GM12878 (cell line): Measurements from ENCODE around the gene SMG9. TPM values are rescaled to one million over a fixed set of nuclear protein-coding genes. Genes with fewer than 3 reads are reported as not detected.

ENCODE experiments used
- ATAC-seq: fragments of 200-7000 bp; cut with Tn5 transposase; 3 replicates; pipeline ENCODE4 v1.9.1; 2020; ENCODE audit warnings: mild to moderate bottlenecking, moderate library complexity
- BruUV-seq: library from RNA; stranded (reverse); fragments of 400-500 nt; replicated peaks from 2 replicates; lab custom pipeline; 2021; lab: Mats Ljungman, UMichigan
- CTCF ChIA-PET: fragments of 300-600 bp; sonication (Branson Sonifier 250); formaldehyde crosslinking; extraction: SDS; loops from one replicate; lab custom pipeline; 2021; ENCODE audit warnings: inconsistent platforms; lab: Yijun Ruan, JAX
- POLR2A ChIA-PET: fragments of 350-600 bp; formaldehyde crosslinking; extraction: SDS; loops from one replicate; lab custom pipeline; 2021; ENCODE audit warnings: inconsistent platforms; lab: Charles Lee
- RAD21 ChIA-PET: fragments of 300-600 bp; sonication (Branson Sonifier 250); formaldehyde crosslinking; loops from one replicate; lab custom pipeline; 2023; ENCODE audit warnings: antibody characterized with exemption; ENCODE audit not compliant: unreplicated experiment; lab: Charles Lee
- SMC1A ChIA-PET: fragments of 300-600 bp; sonication (Branson Sonifier 250); formaldehyde crosslinking; loops from one replicate; lab custom pipeline; 2023; ENCODE audit not compliant: unreplicated experiment, uncharacterized antibody; lab: Charles Lee
- DNase-seq: peaks from one replicate; pipeline ENCODE4 v3.0.0-alpha.2; 2011; ENCODE audit warnings: low read depth, low spot score
- FAIRE-seq: peaks from 3 replicates; lab custom pipeline; 2011; peaks lifted over from hg19 to GRCh38; lab: Jason Lieb, UNC
- H2AFZ ChIP-seq: 2 replicates; pipeline ENCODE4 v1.6.0; 2011; ENCODE audit warnings: low read depth, low read length, control low read depth; ENCODE audit not compliant: control insufficient read depth
- H3K27ac ChIP-seq: 2 replicates; pipeline ENCODE4 v1.5.1; 2011; ENCODE audit warnings: control low read depth; ENCODE audit not compliant: control insufficient read depth, insufficient read depth
- H3K27me3 ChIP-seq, 2 experiments: replicated peaks in 1 of 2; 2 replicates each; pipeline versions ENCODE4 v1.6.0 to v1.6.1; 2011; ENCODE audit warnings: low read length in 1 of 2; ENCODE audit not compliant: control insufficient read depth in 2 of 2, insufficient read depth in 2 of 2
- H3K36me3 ChIP-seq, 2 experiments: 2 replicates each; pipeline ENCODE4 v1.5.1; 2011; ENCODE audit warnings: low read length in 1 of 2; ENCODE audit not compliant: control insufficient read depth in 2 of 2, insufficient read depth in 2 of 2
- H3K4me1 ChIP-seq: 2 replicates; pipeline ENCODE4 v1.6.1; 2011; ENCODE audit warnings: mild to moderate bottlenecking, low read length, moderate library complexity, mixed read lengths; ENCODE audit not compliant: control insufficient read depth, insufficient read depth
- H3K4me2 ChIP-seq: 2 replicates; pipeline ENCODE4 v1.6.0; 2011; ENCODE audit warnings: control low read depth; ENCODE audit not compliant: control insufficient read depth, insufficient read depth
- H3K4me3 ChIP-seq: fragments of 200-600 bp; sonication (generic); 2 replicates; pipeline ENCODE4 v1.5.1; 2016
- H3K79me2 ChIP-seq: 2 replicates; pipeline ENCODE4 v1.6.0; 2011; ENCODE audit warnings: low read length; ENCODE audit not compliant: control insufficient read depth, insufficient read depth
- H3K9ac ChIP-seq: 2 replicates; pipeline ENCODE4 v1.8.0; 2011; ENCODE audit warnings: low read length, control low read depth, mixed read lengths; ENCODE audit not compliant: control insufficient read depth, insufficient read depth
- H3K9me3 ChIP-seq: replicated peaks from 3 replicates; pipeline ENCODE4 v1.5.1; 2011; ENCODE audit warnings: mild to moderate bottlenecking, low read length; ENCODE audit not compliant: control insufficient read depth, insufficient read depth
- H4K20me1 ChIP-seq: 2 replicates; pipeline ENCODE4 v1.6.0; 2011; ENCODE audit not compliant: control insufficient read depth, insufficient read depth
- BHLHE40 ChIP-seq, 2 experiments: fragments of 450-650 bp in 1 of 2; IDR thresholded peaks; 2 replicates each; pipeline ENCODE4 v1.6.1; 2011 to 2017; ENCODE audit warnings: low read depth in 2 of 2, borderline replicate concordance in 1 of 2, improper control_type of control experiment in 1 of 2, low read length in 1 of 2, mild to moderate bottlenecking in 1 of 2
- BMI1 ChIP-seq: fragments of 450-650 bp; IDR thresholded peaks from 2 replicates; pipeline ENCODE4 v1.6.1; 2016; ENCODE audit warnings: mild to moderate bottlenecking, moderate library complexity, borderline replicate concordance
- E4F1 ChIP-seq: fragments of 450-650 bp; IDR thresholded peaks from 2 replicates; pipeline ENCODE4 v1.6.1; 2018; ENCODE audit warnings: borderline replicate concordance, mild to moderate bottlenecking; ENCODE audit not compliant: partially characterized antibody
- ELK1 ChIP-seq: IDR thresholded peaks from 2 replicates; pipeline ENCODE4 v1.6.1; 2012; ENCODE audit warnings: low read depth, low read length, improper control_type of control experiment
- EZH2 ChIP-seq: IDR thresholded peaks from 2 replicates; pipeline ENCODE4 v1.6.1; 2012; ENCODE audit warnings: low read depth, mild to moderate bottlenecking, control low read depth, inconsistent platforms, low read length, borderline replicate concordance; ENCODE audit not compliant: control insufficient read depth
- MLLT1 ChIP-seq: fragments of 450-650 bp; IDR thresholded peaks from 2 replicates; pipeline ENCODE4 v1.6.1; 2016; ENCODE audit warnings: mild to moderate bottlenecking
- NKRF ChIP-seq: fragments of 450-650 bp; conservative IDR thresholded peaks from 2 replicates; pipeline ENCODE4 v1.6.1; 2017; ENCODE audit warnings: mild to moderate bottlenecking, moderate library complexity
- POLR2AphosphoS5 ChIP-seq: IDR thresholded peaks from 2 replicates; pipeline ENCODE4 v1.6.1; 2011; ENCODE audit warnings: mild to moderate bottlenecking, low read length, inconsistent platforms
- RB1 ChIP-seq: fragments of 450-650 bp; formaldehyde crosslinking; IDR thresholded peaks from 2 replicates; pipeline ENCODE4 v1.6.1; 2017; ENCODE audit warnings: mild to moderate bottlenecking, borderline replicate concordance
- RELB ChIP-seq: fragments of 450-650 bp; IDR thresholded peaks from 2 replicates; pipeline ENCODE4 v1.6.1; 2017; ENCODE audit warnings: low read depth, mild to moderate bottlenecking, moderate library complexity
- SRF ChIP-seq, 2 experiments: IDR thresholded peaks; 2 replicates each; pipeline ENCODE4 v1.6.1; 2011; ENCODE audit warnings: low read depth in 2 of 2, low read length in 2 of 2, mild to moderate bottlenecking in 1 of 2, moderate library complexity in 1 of 2
- STAT1 ChIP-seq: fragments of 450-650 bp; conservative IDR thresholded peaks from 2 replicates; pipeline ENCODE4 v1.6.1; 2014; ENCODE audit warnings: antibody characterized with exemption, mild to moderate bottlenecking
- SUZ12 ChIP-seq: fragments of 200-600 bp; sonication (generic); IDR thresholded peaks from one replicate; pipeline ENCODE4 v1.6.1; 2018; ENCODE audit warnings: antibody characterized with exemption, mild to moderate bottlenecking; ENCODE audit not compliant: unreplicated experiment
- USF2 ChIP-seq: IDR thresholded peaks from 2 replicates; pipeline ENCODE4 v1.6.1; 2011; ENCODE audit warnings: low read depth, low read length, improper control_type of control experiment, borderline replicate concordance
- WGBS: methylation state at CpG from one replicate; pipeline ENCODE4 v1.1.6; 2016; ENCODE audit warnings: low lambda C conversion rate; ENCODE audit not compliant: insufficient replicate concordance, insufficient coverage; ENCODE audit errors: missing lambda C conversion rate; 5-methylcytosine and 5-hydroxymethylcytosine counted together
- in situ Hi-C: fragments of 300-500 bp; cut with MboI; formaldehyde crosslinking; loops from 9 replicates; pipeline ENCODE4 v1.14.3; 2018; ENCODE audit warnings: mixed read lengths
- intact Hi-C: fragments of 100-400 bp; cut with micrococcal nuclease; formaldehyde crosslinking; loops from one replicate; pipeline ENCODE4 v1.14.2; 2022; ENCODE audit not compliant: unreplicated experiment
- polyA plus RNA-seq, 11 experiments: library from polyadenylated mRNA; depleted of rRNA in 4 of 11; unstranded in 6 of 11; stranded (reverse) in 5 of 11; fragments of >200 nt; fragmentation: Nextera tagmentation in 4 of 11; fragmentation: Illumina TruSeq in 1 of 11; extraction: Ambion mirVana in 4 of 11; extraction: Trizol in 1 of 11; gene quantifications; 1 replicate in 1 of 11; 2 replicates in 10 of 11; pipeline versions ENCODE4 v1.2.1 to v1.2.3, GENCODE V29; 2011 to 2016; ENCODE audit warnings: inconsistent platforms in 2 of 11, missing spikeins in 2 of 11, low read depth in 1 of 11
- total RNA-seq, 4 experiments: library from RNA; depleted of rRNA in 3 of 4; stranded (reverse); fragments of >200 nt in 3 of 4; fragmentation: Illumina TruSeq in 1 of 4; extraction: Trizol in 1 of 4; gene quantifications; 2 replicates each; pipeline versions ENCODE4 v1.2.1 to v1.2.3, GENCODE V29; 2013 to 2021

SMG9 gene
- total and polyA plus RNA-seq, 10 of the 15 experiments (the other 5 are each of a cell fraction or from before 2014, with no cell fraction given): 0.69 to 52.2 (median 28.1) TPM

- POLR2A ChIA-PET: no interaction called here
- no peak for TF ChIP-seq NKRF
- no peak for TF ChIP-seq RELB
- TF ChIP-seq SUZ12: no peak
- TF ChIP-seq MLLT1: no peak
- no peak for TF ChIP-seq STAT1
- TF ChIP-seq BMI1: no peak
- no peak for TF ChIP-seq EZH2
- TF ChIP-seq BHLHE40 (IDR thresholded peaks at IDR 0.05; ENCODE audit: borderline replicate concordance in 1 of 2, low read depth in 2 of 2, low read length in 1 of 2): no peak
- no peak for TF ChIP-seq E4F1
- no peak for TF ChIP-seq SRF (IDR thresholded peaks at IDR 0.05; ENCODE audit: low read depth in 2 of 2, low read length in 2 of 2)
- no peak for TF ChIP-seq ELK1
- no peak for TF ChIP-seq RB1
- TF ChIP-seq POLR2AphosphoS5: no peak
- no peak for TF ChIP-seq USF2
These were observed 34.8 kb downstream of the SMG9 start for GRCh38 chr19:43719918-43720317.

More at GRCh38 chr19:43719918-43720317, 34.8 kb downstream of the SMG9 start:
- Histone ChIP-seq H3K9ac (no peak overlapping the region), H3K27ac (no peak overlapping the region), H2AFZ (no peak overlapping the region), H3K79me2 (no peaks in the 10 kb centered on the region), H3K27me3 (no peaks in the 10 kb centered on the region), H4K20me1 (no peaks in the 10 kb centered on the region), H3K4me1 (peaks cover 5% of the 10 kb centered on the region), H3K9me3 (no peaks in the 10 kb centered on the region), H3K4me2 (no peak overlapping the region), H3K4me3 (no peak overlapping the region), H3K36me3 (no peaks in the 10 kb centered on the region)
- no TSS peak for BruUV-seq
- FAIRE-seq: no peak
- DNase-seq: no peak
- RAD21 ChIA-PET: no interaction called here
- intact Hi-C loops: no loop called here
- CTCF ChIA-PET: no interaction called here
- no peak for ATAC-seq
- in situ Hi-C loops: no loop called here
- SMC1A ChIA-PET: no interaction called here
- 32% methylated on average over 3 of the region's 5 CpGs for WGBS
